Natural killer cell (primary cell): ENCODE data around the gene TPGS2. TPM values are rescaled to one million over a fixed set of nuclear protein-coding genes. Genes with fewer than 3 reads are reported as not detected.
"Not testable (repeated sequence)": the region's sequence is repeated elsewhere in the genome, so short reads cannot be mapped to it uniquely, and the experiment has no call there.

Experiments used
- ATAC-seq, 3 donors: fragments of 150-1000 bp in 2 of 3; fragments of 200-7000 bp in 1 of 3; cut with Tn5 transposase; 1 replicate in 1 of 3; 2 replicates in 2 of 3; pipeline ENCODE4 v1.10.0; 2021; ENCODE audit warnings: mild to moderate bottlenecking in 2 of 3, moderate library complexity in 2 of 3
- DNase-seq, 2 donors: peaks; one replicate each; pipeline versions ENCODE4 v3.0.0 to v3.0.0-alpha.2; 2013 to 2021; ENCODE audit warnings: mixed read lengths in 1 of 2
- H3K27ac ChIP-seq: one replicate; pipeline ENCODE4 v1.5.1; 2013; ENCODE audit warnings: mild to moderate bottlenecking, low read length
- H3K27me3 ChIP-seq: one replicate; pipeline ENCODE4 v1.6.1; 2013; ENCODE audit warnings: low read length; ENCODE audit not compliant: control insufficient read depth, insufficient read depth
- H3K36me3 ChIP-seq: one replicate; pipeline ENCODE4 v1.6.1; 2013; ENCODE audit warnings: low read length; ENCODE audit not compliant: control insufficient read depth, insufficient read depth
- H3K4me1 ChIP-seq: one replicate; pipeline ENCODE4 v1.6.1; 2013; ENCODE audit warnings: low read length; ENCODE audit not compliant: control insufficient read depth, insufficient read depth
- H3K4me3 ChIP-seq: one replicate; pipeline ENCODE4 v1.5.1; 2013; ENCODE audit warnings: low read length
- H3K9me3 ChIP-seq: one replicate; pipeline ENCODE4 v1.6.1; 2013; ENCODE audit warnings: low read length; ENCODE audit not compliant: control insufficient read depth, insufficient read depth
- H3K27ac Mint-ChIP-seq, 2 donors: one replicate each; pipeline ENCODE4 v1.8.0; 2022; ENCODE audit warnings: mild to moderate bottlenecking in 2 of 2, mixed read lengths in 2 of 2, moderate library complexity in 1 of 2
- H3K27me3 Mint-ChIP-seq, 2 donors: one replicate each; pipeline ENCODE4 v1.8.0; 2022; ENCODE audit warnings: low read depth in 2 of 2, mixed read lengths in 2 of 2
- H3K36me3 Mint-ChIP-seq: one replicate; pipeline ENCODE4 v1.8.0; 2022; ENCODE audit warnings: mixed read lengths
- H3K4me1 Mint-ChIP-seq, 2 donors: one replicate each; pipeline ENCODE4 v1.8.0; 2022; ENCODE audit warnings: mixed read lengths in 2 of 2
- H3K4me3 Mint-ChIP-seq: one replicate; pipeline ENCODE4 v1.8.0; 2022; ENCODE audit warnings: mild to moderate bottlenecking, moderate library complexity, mixed read lengths
- H3K9me3 Mint-ChIP-seq, 2 donors: one replicate each; pipeline ENCODE4 v1.8.0; 2022; ENCODE audit warnings: mixed read lengths in 2 of 2
- CTCF ChIP-seq: fragments of 200-600 bp; IDR thresholded peaks from one replicate; pipeline ENCODE4 v1.8.0; 2022; ENCODE audit warnings: antibody characterized with exemption
- WGBS: methylation state at CpG from one replicate; pipeline ENCODE4 v1.1.7; 2013; ENCODE audit warnings: missing lambda C conversion rate; ENCODE audit not compliant: insufficient coverage; 5-methylcytosine and 5-hydroxymethylcytosine counted together
- intact Hi-C: fragments of 100-400 bp; cut with micrococcal nuclease; formaldehyde crosslinking; loops from one replicate; pipeline ENCODE4 v1.14.2; 2022
- total RNA-seq, 4 donors: library from RNA; stranded (reverse); fragments of 120-200 nt in 1 of 4; gene quantifications; one replicate each; pipeline versions ENCODE4 v1.2.3 to v1.2.4, GENCODE V29; 2013 to 2022

The TPGS2 gene
- total RNA-seq, 3 donors from 2014 or later (not counting 1 experiment from before 2014, with no cell fraction given): 27.0 to 36.0 (median 33.7) TPM

GRCh38 chr18:36817039-36817438, 11.8 kb downstream of the TPGS2 start:
- Histone ChIP-seq H3K27me3 (no peaks in the 10 kb centered on the region), H3K4me1 (no peaks in the 10 kb centered on the region), H3K27ac (no peak overlapping the region), H3K4me3 (no peak overlapping the region), H3K9me3 (no peaks in the 10 kb centered on the region), H3K36me3 (peaks cover 24% of the 10 kb centered on the region)
- Mint-ChIP-seq H3K27ac (no peak overlapping the region), H3K36me3 (peaks cover 19% of the 10 kb centered on the region), H3K4me1 (no peaks in the 10 kb centered on the region), H3K9me3 (no peaks in the 10 kb centered on the region), H3K27me3 (no peaks in the 10 kb centered on the region), H3K4me3 (no peak overlapping the region)
- no peak for ATAC-seq
- no peak for TF ChIP-seq CTCF
- DNase-seq: no peak
- intact Hi-C loops: no loop called here
- 100% methylated on average over 1 of the region's 1 CpG for WGBS

- DNase-seq, H3K27me3 Mint-ChIP-seq, H3K4me3 ChIP-seq, H3K4me1 Mint-ChIP-seq, H3K4me1 ChIP-seq, H3K9me3 ChIP-seq, H3K9me3 Mint-ChIP-seq, H3K27me3 ChIP-seq, H3K27ac ChIP-seq, H3K4me3 Mint-ChIP-seq, intact Hi-C loops, ATAC-seq, H3K27ac Mint-ChIP-seq: not testable (repeated sequence)
- peaks cover 19% of the 10 kb centered on the region for H3K36me3 Mint-ChIP-seq
- peaks cover 24% of the 10 kb centered on the region for H3K36me3 ChIP-seq
Measured at GRCh38 chr18:36816096-36816495, 12.7 kb downstream of the TPGS2 start.

GRCh38 chr18:36814994-36815393, 13.8 kb downstream of the TPGS2 start:
- DNase-seq (no peak), ATAC-seq (no peak)
- H3K27ac Mint-ChIP-seq: peak overlapping the region in 1 of 2 donors; percentile 20
- Histone ChIP-seq H3K36me3 (peaks cover 24% of the 10 kb centered on the region), H3K4me1 (no peaks in the 10 kb centered on the region), H3K9me3 (no peaks in the 10 kb centered on the region), H3K27me3 (no peaks in the 10 kb centered on the region), H3K4me3 (no peak overlapping the region), H3K27ac (no peak overlapping the region)
- H3K4me1 Mint-ChIP-seq: no peaks in the 10 kb centered on the region
- H3K27me3 Mint-ChIP-seq: no peaks in the 10 kb centered on the region
- intact Hi-C loops: no loop called here
- H3K4me3 Mint-ChIP-seq: no peak overlapping the region
- H3K9me3 Mint-ChIP-seq: no peaks in the 10 kb centered on the region
- WGBS: no CpG with 5 or more reads among the region's 1 CpG
- TF ChIP-seq CTCF: no peak
- H3K36me3 Mint-ChIP-seq: peaks cover 19% of the 10 kb centered on the region

- H3K27me3 Mint-ChIP-seq: no peaks in the 10 kb centered on the region
- Histone ChIP-seq H3K27me3 (no peaks in the 10 kb centered on the region), H3K4me3 (no peak overlapping the region), H3K4me1 (no peaks in the 10 kb centered on the region), H3K36me3 (peaks cover 24% of the 10 kb centered on the region), H3K27ac (no peak overlapping the region), H3K9me3 (no peaks in the 10 kb centered on the region)
- intact Hi-C loops: no loop called here
- H3K9me3 Mint-ChIP-seq: no peaks in the 10 kb centered on the region
- no peak overlapping the region for H3K4me3 Mint-ChIP-seq
- no peak for TF ChIP-seq CTCF
- H3K36me3 Mint-ChIP-seq: peaks cover 19% of the 10 kb centered on the region
- no peak for DNase-seq
- H3K27ac Mint-ChIP-seq: no peak overlapping the region
- 93% methylated on average over 2 of the region's 3 CpGs for WGBS
- H3K4me1 Mint-ChIP-seq: no peaks in the 10 kb centered on the region
- ATAC-seq: no peak
Measured at GRCh38 chr18:36813824-36814223, 15.0 kb downstream of the TPGS2 start.
